GM19438 (cell line): ENCODE results near the gene PCBD2.
"Not testable (repeated sequence)": the region's sequence is repeated elsewhere in the genome, so short reads cannot be mapped to it uniquely, and the experiment has no call there.

ENCODE experiments used
- ATAC-seq: cut with Tn5 transposase; IDR thresholded peaks from one replicate; pipeline ENCODE4 v1.9.1; 2021; ENCODE audit warnings: low read depth; ENCODE audit not compliant: unreplicated experiment

The PCBD2 gene

DNA sequence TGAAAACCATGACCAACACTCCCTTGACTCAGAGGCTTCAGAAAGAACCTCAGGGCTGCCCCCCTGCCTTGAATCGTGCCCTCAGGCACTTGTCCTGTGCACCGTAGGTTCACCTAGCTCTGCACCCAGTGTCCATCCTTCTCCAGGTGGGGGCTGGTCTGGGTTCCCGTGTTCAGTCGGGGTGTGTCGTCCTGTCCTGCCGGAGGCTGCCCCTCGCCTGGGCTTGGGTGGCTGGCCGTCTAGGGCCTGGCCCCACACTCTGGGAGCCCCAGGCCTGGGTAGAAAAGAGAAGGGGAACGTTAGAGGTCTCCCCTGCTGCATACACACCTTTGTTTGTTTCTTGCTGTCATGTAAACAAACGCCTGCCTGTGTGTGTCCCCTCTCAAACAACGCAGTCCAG, 92.1 kb downstream of the PCBD2 start:
- ATAC-seq, result no peak

DNA sequence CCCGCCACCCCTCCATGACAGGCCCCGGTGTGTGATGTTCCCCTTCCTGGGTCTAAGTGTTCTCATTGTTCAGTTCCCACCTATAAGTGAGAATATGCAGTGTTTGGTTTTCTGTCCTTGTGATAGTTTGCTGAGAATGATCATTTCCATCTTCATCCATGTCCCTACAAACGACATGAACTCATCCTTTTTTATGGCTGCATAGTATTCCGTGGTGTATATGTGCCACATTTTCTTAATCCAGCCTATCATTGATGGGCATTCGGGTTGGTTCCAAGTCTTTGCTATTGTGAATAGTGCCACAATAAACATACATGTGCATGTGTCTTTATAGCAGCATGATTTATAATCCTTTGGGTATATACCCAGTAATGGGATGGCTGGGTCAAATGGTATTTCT, 93.1 kb downstream of the PCBD2 start:
- not testable (repeated sequence) for ATAC-seq

DNA sequence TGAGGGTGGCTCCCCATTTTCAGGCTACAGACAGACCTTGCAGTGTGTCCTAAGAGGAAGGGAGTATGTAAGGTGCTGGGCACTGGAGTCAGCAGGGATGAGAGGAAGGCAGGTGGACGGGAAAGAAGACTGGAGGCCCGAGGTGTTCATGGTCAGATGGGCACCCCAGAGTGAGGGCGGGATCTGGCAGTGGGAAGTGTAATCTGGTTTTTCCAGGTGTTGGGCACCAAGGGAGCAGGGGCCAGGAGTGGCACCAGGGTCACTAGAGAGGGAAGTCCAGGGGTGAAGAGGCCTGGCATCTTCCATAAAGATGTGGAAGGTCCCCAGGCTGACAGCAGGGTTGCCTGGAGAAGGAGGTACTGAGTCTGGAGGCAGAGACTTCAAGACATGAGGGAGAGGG, 99.4 kb downstream of the PCBD2 start:
- ATAC-seq, result no peak

DNA sequence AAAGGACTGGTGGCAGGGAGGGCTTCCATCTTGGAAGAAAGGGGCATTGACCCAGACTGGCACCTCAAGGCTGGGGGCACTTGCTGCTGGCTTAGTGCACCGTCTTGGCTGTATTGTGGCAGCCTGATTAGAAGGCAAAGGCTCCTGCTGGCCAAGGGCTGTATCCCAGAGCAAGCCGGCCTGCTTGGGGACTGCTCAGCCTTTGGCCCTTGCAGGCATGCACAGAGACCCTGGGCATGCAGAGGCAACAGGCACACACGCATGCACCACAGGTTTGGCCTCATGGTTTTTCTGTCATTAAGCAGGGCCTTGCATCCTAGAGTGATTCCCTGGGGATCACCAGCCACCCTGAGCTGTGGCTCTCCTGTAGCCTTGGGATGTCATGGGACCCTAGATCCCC, 100.1 kb downstream of the PCBD2 start:
- ATAC-seq, result no peak

DNA sequence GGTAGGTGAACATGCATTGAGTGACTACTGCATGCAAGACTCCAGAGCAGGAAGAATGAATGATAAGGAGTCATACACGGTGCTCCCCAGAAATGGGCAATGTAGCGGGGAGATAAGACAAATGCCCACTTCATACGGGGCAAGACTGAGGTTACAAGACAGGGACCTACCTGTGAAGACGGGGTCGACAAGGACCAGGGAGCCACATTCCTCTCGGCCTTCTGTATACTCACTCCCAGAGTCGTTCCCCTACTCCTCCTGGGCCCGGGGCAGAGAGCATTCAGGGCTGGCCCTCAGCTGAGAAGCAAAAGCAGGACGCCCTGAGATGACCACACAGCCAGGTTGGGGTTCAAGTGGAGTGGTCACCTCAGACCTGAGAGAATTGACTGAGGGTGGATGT, 102.4 kb downstream of the PCBD2 start:
- no peak for ATAC-seq

DNA sequence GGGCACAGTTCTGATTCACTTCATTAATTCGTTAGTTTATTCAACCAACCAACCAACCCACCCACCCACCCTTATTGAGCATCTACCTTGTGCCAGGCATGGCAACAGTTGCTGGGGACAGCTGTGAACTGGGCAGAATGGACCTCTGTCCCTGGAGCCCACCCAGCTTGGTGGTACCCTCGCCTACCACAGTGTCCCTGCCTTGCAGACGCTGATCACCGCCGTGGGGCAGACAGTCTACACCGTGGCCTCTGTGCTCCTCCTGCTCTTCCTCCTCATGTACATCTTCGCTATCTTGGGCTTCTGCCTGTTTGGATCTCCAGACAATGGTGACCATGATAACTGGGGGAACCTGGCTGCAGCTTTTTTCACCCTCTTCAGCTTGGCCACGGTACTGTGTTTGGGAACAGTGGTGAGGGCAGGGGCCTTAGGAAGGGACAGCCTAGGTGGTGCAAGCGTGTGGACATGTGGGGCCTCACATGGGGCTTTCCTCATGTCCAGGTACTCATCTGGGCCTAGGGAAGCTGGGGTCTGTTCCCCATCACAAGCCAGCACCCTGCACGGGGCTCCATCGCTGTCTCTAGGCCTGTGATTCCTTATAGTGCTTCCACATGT, 102.9 kb downstream of the PCBD2 start:
- ATAC-seq, result no peak

DNA sequence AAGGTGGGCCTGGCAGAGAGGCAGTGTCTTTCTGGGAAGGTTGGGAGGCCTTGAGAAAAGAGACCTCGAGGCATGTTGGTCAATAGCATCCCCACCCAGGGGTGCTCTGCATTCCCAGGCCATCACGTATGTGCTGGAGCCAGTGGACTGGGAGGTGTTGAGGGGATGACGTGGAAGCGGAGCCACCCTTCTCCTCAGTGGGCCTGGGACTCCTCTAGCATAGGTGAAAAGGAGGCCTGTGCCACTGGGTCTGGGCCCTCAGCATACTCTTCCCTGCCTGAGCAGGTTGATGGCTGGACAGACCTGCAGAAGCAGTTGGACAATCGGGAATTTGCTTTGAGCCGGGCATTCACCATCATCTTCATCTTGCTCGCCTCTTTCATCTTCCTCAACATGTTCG, 103.6 kb downstream of the PCBD2 start:
- no peak for ATAC-seq

DNA sequence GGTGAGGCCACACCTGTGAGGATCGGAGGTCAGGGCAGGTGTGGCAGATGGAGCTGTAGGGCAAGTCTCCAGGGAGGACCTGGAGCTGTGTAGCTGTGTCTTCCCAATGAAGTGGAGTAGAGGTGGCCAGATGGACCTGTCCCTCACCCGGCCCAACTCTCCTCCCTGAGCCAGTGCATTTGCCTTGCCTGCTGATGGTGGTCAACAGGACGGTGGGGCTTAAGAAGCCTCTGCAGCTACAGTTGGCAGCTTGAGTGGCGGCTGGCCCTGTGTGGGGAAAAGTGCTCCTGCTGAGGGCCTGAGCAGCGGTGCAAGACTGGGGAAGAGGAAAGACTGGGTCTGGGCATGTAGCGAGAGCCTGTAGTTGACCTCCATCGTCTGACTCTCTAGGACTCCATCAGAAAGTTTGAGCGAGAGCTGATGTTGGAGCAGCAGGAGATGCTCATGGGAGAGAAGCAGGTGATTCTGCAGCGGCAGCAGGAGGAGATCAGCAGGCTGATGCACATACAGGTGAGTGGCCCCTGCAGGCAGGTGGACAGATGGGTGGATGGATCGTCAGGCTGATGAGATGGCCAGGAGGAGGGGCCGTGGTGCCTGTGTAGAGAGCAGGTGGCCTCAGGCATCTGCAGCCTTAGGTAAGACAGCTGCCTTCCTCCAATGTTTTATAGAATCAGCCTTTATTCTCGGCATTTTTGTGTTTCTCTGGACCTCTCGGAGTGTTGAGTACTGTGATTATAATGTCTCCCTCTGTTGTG, 104.2 kb downstream of the PCBD2 start:
- ATAC-seq, result no peak

DNA sequence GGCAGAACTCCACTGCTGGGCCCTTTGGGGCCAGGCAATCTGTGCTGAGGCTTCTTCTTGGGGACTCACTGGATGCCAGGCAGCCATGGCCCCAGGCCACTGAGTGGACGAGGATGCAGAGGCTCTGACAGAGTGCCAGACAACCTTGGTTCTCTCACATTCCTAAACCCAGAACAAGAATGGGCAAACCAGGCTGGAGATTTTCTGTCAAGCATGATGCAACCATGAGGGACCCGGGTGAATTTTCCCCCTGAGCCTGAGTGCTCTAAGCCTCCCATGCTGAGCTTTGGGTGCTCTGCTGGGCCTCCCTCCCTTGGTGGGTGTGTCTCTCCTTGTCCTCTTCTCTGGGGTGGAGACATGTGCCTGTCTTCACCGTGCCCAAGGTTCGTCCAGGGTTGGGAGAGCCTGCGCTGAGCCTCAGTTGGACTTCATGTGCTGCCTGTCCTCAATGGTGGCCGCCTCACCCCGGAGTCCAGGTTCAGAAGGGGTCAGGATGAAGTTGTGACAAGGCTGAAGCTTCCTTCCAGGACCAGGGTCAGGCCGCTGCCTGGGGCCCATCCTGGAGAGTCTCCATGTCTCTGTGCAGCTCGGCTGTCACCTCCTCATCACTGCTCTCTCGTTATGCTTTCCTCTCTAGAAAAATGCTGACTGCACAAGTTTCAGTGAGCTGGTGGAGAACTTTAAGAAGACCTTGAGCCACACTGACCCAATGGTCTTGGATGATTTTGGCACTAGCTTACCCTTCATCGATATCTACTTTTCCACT, 105.0 kb downstream of the PCBD2 start:
- no peak for ATAC-seq

DNA sequence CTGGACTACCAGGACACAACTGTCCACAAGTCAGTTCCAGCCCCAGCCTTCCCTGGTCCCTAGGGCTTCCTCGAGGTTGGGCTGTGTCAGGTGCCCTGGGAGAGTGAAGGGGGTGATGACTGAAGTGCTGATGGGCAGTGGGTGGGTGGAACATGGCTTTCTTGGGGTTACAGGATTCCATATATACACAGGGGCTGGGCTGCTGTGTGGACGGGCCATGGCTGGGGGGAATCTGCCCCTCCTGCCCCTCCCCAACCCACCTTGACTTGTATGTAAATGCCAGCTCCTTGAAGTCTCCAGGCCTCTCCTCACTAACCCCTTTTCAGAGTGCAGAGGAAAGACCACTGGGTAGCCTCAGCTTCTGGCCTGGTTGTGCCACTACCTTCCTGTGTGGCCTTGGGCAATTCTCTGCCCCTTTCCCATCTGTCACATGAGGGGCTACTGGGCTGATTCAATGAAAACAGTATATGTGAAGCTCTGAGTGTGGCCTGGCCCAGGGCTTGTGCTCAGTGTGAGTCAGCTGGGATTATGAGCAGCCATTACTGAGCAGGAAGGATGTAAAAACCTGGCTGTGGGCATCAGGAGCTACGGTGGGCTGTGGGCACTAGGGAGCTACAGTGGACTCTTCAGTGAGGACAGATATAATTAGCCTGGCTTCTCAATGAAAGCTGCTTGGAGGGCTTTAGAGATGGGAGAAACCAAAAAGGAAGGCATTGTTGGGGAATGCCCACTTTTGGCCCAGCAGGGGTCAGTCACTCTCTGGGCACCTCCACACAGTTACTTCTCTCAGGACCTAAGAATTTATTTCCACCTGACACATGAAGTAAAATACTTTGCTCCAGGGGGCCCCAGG, 105.8 kb downstream of the PCBD2 start:
- ATAC-seq, result no peak

DNA sequence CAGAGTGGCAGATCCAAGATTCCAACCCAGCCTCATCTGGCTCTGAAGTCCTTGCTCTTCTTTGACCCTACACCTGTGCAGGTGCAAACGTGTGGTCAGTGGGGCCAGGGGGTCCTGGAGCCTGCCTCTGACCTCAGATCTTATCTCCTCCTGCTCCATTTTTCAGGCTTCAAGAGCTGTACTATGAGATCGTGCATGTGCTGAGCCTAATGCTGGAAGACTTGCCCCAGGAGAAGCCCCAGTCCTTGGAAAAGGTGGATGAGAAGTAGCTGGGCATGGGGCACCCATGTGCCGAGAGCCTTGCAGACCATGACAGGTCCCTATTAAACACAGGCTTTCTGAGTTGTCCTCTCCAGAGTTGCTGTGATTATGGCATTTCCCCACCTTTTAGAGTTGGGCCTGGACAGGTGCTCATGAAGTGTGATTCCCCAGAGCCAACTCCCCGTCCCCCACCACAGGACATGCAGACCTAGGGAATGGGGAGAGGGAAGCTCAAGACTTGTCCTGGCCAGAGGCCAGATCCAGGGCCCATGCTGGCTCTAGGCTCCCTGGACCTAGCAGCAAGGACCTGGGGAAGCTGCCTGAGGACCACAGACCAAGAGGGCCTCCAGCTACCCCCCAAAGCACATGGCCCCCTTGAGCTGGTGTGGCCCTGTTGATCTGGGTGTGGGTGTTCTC, 106.6 kb downstream of the PCBD2 start:
- no peak for ATAC-seq

DNA sequence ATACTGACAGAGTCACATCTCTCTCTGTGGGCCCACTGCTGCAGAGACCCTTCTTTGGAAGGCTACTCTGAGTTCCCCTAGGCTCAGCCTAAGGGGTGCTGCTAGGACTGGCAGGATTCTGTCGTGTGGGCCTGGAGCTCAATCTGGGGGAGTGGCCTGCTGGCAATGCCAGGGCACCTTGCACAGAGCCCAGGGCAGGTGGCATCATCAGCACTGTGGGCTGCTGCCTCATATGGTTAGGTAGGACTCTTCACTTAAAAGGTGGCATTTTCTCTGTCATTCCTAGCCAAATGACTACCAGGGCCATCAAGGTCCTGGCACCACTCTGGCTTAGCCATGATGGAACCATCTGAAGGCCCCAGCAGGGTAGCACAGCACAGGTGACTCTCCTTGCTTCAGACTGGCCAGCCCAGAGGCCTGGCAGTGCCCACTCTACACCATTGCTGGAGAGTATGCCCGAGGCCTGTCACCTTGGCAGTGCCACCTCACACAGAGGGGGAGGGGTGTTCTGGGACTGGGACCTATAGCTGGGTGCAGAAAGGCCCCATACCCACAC, 107.2 kb downstream of the PCBD2 start:
- ATAC-seq, result no peak
